DMS 273 (cell line): ENCODE measurements around the gene FBXO28.
"Not testable (repeated sequence)": the region's sequence is repeated elsewhere in the genome, so short reads cannot be mapped to it uniquely, and the experiment has no call there.

ENCODE experiments used
- DNase-seq: peaks from one replicate; lab custom pipeline; 2025; ENCODE audit not compliant: unreplicated experiment; lab: John Stamatoyannopoulos, UW

The FBXO28 gene

DNA sequence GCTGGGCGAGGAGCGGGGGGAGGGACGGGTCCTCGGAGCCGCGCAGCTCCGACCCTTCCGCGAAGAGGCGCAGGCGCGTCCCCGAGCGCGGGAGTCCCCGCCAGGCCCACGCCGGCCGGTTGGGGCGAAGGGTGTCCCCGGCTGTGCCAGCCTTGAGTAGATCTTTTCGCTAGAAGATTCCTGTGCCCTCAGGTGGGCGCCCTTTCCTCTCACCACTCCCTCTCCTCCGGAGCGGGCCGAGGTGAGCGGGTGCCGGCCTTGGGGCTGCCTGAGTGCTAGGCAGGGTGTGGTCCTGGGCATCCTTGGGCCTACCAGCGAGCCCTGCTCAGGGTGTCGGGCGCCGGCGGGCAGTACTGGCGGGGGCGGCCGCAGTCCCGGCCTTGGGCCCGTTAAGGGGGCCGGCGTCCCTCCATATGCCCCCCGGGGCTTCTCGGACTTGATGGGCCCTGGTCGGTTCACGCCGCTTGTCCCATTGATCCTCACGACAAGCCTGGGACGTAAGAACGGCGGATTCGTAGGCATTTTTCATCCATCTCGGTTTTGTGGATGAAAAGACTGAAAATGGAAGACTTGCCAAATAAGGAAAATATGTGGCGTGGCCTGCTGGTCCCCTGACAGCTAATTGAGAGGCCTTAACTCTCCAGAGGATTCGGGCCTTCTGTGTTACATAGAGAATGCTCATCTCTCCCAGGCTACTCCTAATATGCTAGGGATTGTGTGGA lies 69.8 kb downstream of the FBXO28 start:
- peak; percentile 86 for DNase-seq

DNA sequence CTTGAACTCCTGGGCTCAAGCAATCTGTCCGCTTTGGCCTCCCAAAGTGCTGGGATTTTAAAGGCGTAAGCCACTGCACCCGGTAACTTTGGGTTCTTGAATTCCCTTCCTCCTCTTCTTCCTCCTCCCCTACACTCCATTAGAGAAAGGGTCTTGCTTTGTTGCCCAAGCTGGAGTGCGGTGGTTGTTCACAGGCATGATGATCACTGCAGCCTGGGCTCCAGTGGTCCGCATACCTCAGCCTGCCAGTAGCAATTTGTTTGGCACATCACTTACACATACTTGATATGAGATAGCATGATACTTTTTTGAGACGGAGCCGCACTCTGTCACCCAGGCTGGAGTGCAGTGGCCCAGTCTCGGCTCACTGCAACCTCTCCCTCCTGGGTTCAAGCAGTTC lies 71.3 kb downstream of the FBXO28 start:
- no peak for DNase-seq

DNA sequence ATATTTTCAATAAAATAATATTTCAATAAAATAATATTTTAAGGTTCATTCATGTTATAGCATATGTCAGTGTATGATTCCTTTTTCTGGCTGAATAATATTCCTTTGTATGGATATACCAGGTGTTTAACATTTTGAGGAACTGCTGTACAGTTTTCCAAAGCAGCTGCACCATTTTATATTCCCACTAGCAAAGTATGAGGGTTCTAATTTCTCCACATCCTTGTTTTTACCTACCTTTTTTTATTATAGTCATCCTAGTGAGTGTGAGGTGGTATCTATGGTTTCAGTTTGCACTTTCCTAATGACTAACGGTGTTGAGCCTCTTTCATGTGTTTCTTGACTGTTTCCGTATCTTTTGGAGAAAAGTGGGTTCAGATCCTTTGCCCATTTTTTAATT lies 74.4 kb downstream of the FBXO28 start:
- no peak for DNase-seq

DNA sequence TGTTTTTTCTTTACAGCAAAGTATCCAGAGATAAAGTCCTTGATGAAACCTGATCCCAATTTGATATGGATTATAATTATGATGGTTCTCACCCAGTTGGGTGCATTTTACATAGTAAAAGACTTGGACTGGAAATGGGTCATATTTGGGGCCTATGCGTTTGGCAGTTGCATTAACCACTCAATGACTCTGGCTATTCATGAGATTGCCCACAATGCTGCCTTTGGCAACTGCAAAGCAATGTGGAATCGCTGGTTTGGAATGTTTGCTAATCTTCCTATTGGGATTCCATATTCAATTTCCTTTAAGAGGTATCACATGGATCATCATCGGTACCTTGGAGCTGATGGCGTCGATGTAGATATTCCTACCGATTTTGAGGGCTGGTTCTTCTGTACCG lies 75.7 kb downstream of the FBXO28 start:
- no peak for DNase-seq

DNA sequence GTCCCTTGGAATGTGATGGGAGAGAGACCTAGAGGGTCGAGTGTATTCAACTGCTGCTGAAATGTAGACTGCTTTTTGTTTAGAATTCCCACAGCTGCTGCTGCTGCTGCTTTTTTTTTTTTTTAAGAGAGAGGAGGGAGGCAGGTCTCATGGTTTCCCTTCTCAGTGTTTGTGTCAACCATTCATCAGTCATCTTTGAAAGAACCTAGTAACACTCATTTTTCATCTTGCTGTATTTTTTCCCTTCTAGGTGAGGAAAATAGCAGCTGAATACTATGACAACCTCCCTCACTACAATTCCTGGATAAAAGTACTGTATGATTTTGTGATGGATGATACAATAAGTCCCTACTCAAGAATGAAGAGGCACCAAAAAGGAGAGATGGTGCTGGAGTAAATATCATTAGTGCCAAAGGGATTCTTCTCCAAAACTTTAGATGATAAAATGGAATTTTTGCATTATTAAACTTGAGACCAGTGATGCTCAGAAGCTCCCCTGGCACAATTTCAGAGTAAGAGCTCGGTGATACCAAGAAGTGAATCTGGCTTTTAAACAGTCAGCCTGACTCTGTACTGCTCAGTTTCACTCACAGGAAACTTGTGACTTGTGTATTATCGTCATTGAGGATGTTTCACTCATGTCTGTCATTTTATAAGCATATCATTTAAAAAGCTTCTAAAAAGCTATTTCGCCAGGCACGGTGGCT lies 78.3 kb downstream of the FBXO28 start:
- DNase-seq = no peak

DNA sequence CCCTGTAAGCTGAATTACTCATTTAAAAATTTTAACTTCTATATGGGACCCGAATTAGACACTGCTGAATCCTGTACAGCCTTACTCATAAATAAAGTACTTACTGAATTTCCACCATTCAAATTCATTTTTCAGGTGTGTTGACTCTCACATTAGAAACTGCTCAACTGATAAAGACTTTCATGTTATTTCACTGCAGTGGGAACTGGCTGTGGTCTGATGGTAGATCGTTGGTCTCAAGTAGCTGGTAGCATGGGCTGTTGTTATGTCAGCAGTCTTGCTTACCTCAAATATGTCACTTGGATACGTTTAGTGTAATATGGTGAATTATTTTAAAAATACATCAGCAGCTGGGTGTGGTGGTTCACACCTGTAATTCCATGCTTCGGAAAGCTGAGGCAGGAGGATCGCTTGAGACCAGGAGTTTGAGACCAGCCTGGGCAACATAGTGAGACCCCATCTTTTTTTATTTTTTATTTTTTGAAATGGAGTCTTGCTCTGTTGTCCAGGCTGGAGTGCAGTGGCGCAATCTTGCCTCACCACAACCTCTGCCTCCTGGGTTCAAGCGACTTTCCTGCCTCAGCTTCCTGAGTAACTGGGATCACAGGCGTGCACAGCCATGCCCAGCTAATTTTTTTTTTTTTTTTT lies 79.5 kb downstream of the FBXO28 start:
- DNase-seq = no peak

DNA sequence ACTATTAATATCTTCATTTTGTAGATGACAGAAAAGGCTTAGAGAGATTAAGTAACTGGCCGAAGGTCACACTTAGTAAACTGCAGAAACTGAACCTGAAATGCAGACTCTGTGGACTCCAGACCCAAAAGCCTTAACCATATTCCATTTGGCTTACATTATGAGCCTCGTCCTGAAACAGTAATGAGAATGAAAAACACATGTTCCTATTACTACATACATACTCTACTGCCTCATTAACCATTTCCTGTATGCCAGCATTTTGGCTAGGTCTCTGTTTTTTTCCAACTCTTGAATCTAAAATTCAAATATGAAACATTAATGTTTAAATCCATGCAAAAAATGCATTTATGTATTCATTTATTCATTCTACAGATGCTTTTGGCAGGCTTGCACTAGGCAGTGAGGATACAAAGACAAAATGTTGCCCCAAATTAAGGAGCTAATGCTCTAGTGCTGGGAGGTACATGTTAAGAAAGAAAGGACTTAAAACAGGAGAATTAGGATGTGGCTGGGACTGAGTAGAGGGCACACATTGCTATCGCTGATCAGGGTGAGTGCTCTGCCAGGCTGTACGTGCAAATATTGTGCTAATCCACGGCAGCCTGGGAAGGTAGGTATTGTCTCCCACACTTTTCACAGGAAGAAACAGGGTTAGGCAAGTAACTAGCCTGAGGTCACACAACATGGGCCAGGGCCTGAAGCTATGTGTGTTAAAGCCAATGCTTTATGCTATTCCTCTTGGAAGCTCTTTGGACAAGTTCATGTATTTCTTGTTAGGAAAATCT lies 83.1 kb downstream of the FBXO28 start:
- no peak for DNase-seq

DNA sequence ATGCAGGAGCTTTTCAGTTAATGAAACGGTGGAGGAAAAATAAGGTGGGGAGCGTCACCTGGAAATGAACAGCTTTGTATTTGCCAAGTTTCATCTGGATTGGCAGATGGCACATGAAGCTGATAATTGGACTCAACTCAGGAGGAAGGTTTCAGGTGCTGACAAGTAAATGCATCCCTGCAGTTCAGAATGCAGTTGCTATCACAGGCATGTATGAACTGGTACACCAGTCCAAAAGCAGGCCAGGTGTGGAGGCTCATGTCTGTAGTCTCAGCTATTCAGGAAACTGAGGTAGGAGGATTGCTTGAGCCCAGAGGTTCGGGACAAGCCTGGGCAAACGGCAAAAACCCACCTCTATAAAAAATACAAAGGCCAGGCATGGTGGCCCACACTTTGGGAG lies 84.7 kb downstream of the FBXO28 start:
- peak; percentile 39 for DNase-seq

DNA sequence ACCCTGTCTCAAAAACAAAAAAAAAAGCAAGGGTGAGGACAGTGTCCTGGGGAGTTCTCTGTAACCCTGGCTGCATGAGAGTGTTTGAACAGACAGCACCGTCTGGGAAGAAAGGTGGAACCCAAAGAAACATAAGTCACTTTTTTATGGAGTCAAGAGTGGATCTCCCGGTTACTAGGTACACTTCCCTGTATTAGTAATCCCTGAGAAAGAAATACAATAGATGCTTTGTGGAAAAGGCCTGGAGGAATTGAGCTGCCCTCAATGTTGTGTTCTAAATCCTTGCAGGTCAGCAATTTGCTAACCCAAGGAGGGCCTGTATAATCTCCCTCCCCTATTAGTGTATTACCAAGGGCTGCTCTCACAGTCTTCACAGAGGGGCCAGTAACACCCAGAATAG lies 85.8 kb downstream of the FBXO28 start:
- no peak for DNase-seq

DNA sequence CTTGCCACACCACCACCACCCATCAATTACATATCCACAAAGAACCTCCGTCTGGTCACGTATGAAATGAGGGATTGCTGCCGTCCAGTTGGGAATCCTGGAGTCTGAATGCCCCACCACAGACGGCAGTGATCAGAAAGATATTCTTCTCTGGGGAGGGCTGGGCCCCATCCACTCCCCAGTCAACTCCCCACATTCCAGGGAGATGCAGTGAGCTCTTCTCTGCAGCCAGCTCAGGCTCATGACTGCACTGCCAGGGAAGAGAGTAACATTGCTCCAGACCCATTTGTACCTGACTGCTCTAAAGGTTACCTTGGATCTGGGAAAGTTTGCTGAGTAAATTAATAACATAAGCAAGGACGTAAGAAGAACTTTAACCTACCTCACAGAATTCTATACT lies 87.5 kb downstream of the FBXO28 start:
- no peak for DNase-seq

DNA sequence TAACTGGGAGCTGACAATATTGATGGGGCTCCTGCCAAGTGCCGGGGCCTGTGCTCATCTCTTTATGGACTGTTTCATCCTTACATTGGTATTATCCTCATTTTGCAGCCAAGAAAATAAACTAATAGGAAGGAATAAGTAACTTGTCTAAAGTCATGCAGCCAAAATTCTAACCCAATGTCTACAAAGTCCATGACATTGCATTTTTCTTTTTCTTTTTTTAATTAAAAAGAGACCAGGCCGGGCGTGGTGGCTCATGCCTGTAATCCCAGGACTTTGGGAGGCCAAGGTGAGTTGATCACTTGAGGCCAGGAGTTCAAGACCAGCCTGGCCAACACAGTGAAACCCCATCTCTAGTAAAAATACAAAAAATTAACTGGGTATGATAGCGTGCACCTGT lies 87.9 kb downstream of the FBXO28 start:
- no peak for DNase-seq

DNA sequence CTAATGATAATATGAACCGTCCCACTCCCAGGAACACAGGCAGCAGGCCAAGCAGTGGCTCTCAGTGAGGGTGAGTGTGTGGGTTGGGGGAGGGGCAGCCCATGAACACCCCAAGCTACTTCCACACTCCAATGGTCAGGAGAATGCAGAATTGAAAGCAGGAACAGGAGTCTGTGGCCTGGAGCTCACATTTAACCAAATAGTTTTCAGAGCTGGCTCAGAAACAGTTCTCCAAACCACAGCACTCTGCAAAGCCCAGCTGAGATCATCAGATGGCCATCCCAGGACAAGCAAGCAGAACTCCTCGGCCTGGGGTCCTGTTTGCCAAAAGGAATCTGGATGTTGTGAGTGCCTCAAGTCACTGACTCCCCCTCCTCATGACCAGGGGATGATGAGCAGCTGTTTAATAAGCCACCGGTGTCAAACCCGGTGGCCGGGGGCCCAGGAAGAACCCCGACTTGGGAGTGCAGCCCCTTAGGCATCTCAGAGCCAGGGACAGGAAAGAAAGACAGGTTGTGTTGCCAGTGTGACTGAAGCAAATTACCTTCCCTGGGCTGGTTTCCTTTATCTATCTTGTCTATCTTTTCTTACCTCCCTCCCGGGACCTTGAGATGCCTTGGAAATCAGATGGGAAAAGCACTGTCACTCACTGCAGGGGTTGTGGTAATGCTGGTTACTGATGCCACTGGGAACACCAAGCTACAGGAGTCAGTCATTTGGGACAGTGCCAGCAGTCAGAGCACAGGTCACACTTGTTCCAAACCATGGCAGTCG lies 89.5 kb downstream of the FBXO28 start:
- DNase-seq = peak; percentile 45

DNA sequence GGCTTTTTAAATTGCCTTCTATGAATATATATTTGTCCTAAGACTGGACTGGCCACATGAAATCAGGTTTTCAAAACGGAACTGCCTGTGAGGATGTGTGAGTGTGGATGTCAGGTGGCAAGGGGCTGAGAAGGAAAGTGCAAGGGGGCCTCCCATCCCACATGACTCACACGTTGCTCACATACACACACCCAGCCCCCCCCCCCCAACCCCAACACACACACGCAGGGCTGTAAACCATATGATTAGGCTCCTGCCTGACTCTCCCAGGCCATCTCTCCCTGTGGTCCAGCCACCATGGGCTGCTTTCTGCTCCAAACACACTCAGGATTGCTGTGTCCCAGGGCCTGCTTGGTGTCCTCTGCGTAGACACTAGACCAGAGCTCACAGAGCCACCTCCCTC lies 91.5 kb downstream of the FBXO28 start:
- DNase-seq = peak; percentile 32

DNA sequence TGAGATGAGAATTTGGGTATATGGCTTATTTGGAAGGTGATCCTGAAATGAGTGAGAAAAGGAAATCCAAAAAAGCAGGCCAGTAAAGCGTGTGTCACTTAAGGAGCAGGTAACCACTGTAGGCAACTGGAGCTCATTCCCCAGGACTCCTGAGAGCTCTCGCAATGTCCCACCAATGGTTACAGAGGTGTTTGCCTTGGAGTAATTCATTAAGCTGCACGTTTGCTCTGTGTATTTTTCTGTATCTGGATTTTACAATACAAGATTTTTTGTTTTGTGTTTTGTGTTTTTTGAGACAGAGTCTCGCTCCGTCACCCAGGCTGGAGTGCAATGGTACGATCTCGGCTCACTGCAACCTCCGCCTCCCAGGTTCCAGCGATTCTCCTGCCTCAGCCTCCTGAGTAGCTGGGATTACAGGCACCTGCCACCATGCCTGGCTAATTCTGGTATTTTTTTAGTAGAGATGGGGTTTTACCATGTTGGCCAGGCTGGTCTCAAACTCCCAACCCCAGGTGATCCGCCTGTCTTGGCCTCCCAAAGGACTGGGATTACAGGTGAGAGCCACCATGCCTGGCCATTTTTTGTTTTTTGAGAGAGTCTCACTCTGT lies 92.1 kb downstream of the FBXO28 start:
- not testable (repeated sequence) for DNase-seq

DNA sequence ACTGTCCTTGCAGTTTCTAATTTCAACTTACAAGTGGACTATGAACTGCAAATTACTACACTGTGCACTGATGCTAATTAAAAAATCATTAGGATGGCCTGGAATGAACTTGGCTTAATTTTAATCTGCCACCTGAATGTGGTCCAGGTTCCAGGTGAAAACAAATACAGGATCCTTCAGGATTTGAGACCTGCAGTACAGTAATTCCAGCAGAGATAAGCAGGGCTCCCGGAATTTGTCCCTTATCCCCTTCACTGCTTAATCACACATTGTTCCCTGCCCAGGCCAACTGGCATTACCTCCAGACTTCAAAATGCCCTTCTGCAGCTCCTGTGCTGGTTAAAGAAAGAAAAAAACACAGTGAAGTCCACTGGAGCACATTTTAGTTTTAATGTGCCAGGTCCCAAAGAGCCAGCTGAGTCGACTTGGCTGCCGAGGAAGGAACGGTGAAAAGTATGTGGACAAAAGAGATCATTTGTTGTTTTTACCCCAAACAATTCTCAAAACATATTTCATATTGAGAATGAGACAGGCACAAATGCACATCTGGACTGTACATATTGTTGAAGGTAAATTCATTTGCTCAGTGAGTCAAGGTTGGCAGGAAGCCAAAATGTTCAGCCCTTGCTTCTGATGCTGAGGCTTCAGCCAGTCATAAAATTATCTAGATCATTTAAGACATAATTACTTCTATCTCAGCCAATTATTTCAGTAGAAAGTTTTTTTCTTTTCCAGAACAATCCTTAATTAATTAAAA lies 97.5 kb downstream of the FBXO28 start:
- peak; percentile 87 for DNase-seq
